HL-60/S4 treated with retinoic acid at 250 ng/mL for 4 days and 3 days (cell line): ENCODE data around the gene MRPL21.

Experiments used
- in situ Hi-C: fragments of 300-500 bp; cut with MboI; formaldehyde crosslinking; loops from 2 replicates; pipeline ENCODE4 v1.7.0; 2022; ENCODE audit warnings: low sequenced_read_pairs

Gene MRPL21

DNA sequence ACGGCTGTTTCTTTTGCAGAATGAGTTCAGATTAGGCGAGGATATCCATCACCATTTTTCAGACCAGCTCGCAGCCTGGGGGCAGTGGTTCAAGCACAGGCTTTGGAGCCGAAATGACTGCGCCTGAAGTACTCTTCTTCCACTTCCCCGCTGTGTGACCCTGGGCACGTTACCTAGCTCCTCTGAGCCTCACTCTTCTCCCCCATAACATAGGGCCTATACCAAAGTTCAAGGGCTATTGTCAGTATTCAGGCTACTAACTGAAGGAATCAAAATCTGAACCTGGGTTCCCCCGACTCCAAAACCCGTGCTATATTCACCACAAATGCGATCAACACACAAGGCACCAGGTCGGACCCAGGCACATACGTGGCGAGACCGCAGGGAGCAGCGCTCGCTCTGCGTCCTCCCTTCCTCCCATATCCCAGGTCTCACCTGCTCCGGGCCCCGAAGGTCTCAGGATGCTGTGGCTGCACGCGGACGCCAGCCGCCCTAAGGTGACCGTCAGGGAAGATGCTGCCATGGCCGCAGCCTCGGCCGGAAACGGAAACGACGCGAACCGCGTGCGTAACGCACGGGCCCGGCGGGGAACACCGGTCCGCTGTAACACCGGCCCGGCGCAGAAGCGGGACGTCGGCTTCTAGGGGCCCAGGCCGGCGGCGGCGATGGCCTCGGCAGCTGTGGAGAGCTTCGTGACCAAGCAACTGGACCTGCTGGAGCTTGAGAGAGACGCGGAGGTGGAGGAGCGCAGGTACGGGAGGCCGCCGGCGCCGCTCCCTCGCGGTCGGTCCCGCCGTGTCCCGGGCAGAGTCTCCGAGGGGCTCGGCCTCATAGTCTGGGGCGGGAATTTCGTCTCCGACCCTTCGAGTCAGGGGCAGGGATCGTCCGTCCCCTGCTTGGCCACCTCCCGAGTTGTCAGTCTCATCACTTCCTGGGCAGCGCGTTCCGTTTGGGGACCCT lies at the start of gene MRPL21, which contains the start of gene IGHMBP2:
MRPL21 (minus strand) TSS at position 545 of the 960 bp plus-strand sequence; CDS start at position 523, 22 bp downstream.
IGHMBP2 (plus strand) TSS at position 604 of the 960 bp plus-strand sequence; CDS start at position 666, 62 bp downstream.
- in situ Hi-C loops, result no loop called here

DNA sequence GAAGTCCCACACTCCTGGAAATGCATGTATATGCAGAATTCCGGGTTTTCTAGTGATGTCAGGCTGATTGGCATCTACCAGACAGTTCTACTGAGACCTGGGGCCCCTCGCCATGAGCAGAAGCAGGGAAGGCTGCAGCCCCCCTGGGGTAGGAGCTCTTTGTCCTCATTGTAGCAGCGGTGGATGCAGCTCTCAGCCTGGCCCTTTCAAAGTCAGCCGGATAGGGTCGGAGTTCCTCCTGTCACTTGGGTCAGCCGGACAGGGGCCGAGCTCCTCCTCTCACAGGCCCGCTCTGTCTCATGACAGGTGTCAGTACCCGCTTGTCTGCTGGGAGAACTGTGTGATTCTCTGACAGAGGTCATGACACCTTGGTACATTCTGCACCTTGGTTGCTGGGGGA lies 47.1 kb upstream of the MRPL21 start:
- in situ Hi-C loops, result no loop called here

DNA sequence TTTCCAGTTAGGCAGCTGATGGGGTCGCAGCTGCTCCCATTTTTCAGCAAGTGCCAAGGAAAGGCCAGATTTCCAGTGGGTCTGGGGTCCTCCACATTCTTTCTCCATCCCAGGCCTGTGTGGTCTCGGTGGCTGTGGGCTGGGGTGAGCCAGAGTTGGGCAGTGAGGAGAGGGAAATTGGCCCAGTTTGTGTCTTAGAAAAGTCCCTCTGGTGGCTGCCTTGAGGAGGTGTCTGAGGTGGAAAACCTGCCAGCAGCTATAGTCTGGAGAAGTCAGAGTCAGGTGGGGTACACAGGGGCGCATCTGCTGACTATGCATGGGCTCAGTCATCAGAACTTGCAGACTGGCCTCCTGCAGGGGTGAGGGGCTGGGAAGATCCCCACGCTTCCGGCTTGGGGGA lies 46.6 kb upstream of the MRPL21 start:
- in situ Hi-C loops, result no loop called here

DNA sequence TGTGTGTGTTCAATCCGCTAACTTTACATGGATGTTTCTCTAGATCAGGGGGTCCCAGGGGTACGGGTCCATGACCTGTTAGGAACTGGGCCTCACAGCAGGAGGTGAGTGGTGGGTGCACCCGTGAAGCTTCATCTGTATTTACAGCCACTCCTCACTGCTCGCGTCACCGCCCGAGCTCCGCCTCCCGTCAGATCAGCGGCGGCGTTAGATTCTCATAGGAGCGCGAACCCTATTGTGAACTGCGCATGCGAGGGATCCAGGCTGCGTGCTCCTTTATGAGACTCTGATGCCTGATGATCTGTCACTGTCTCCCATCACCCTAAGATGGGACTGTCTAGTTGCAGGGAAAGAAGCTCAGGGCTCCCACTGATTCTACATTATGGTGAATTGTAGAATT lies 45.3 kb upstream of the MRPL21 start:
- in situ Hi-C loops, result no loop called here

DNA sequence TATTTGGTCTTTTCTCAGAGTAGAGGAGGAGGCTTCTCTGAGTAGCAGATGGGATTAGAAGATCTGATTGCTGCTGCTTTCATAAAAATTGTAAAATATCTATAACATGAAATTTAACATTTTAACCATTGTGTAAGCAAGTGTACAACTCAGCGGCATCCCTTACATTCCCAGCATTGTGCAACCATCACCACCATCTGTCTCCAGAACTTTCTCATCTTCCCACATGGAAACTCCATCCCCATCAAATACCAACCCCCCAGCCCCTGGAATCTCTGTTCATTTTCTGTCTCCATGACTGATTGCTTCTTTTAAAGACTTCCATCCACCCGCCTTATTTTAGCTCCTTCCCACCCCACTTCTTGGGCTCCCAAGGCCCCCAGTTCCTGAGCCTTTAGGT lies 44.9 kb upstream of the MRPL21 start:
- in situ Hi-C loops, result no loop called here

DNA sequence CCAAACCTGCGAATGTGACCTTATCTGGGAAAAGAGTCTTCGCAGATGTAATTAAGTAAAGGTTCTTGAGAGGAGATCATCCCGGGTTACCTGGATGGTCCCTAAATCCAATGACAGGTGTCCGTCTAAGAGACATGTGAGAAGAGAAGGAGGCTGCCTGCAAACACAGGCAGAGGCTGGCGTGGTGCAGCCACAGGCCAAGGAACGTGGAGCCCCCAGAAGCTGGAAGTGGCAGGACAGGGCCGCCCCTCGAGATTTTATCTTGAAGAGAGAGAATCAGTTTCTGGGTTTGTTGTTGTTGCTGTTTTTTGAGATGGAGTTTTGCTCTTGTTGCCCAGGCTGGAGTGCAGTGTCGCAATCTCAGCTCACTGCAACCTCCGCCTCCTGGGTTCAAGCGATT lies 43.5 kb upstream of the MRPL21 start:
- in situ Hi-C loops, result no loop called here

DNA sequence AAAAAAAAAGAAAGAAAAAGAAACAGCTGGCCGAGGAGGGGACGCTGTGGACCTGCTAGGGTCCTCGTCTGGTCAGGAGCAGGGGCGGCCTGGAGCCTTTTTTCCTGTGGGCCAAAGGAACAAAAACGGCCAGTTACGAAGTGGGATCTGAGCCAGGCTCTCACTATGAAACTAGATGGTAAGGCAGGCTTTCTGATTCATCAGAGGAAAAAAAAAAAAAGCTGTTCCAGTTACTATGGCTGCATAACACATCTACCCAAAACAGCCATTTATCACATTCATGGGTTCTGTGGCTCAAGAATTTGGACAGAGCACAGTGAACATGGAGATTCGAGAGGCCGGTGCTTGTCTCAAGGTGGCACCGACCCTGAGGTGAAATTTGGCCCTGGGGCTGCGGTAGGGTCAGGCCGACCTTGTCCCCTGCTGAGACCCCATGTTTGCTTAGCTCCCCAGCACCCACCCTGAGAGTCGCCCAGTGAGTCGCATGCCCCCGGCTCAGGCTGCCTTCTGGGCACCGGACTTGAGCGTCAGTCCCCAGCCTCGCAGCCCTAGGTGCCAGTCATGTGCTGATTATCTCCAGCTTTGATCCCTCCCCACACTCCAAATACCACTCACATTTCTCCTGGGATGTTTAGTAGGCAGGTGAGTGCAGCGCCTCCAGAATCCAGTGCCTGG lies 42.9 kb upstream of the MRPL21 start:
- in situ Hi-C loops, result no loop called here

DNA sequence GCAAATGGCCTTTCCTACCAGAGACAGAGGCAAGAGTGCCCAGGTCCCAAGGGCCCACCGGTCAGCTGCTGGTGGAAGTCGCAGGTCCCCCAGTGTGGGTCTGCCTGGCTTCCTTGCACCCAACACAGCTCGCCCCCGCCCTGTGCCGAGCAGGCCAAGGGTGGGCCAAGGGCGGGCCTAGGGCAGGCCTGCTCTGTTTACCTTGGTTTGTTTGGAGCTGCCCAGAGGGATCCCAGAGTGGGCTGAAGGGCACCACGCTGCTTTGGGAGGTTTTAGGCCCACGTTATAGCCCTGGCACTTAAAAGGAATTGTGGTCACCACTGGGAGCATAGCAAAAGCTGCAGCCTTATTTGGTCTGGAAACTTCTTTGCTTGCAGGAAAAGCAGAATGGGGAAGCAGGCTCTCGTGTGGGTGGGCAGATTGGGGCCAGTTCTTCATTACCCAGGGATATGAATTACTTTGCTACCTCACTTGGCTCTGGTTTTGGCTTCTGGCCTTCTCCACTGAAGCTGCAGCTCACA lies 39.2 kb upstream of the MRPL21 start:
- in situ Hi-C loops, result no loop called here

DNA sequence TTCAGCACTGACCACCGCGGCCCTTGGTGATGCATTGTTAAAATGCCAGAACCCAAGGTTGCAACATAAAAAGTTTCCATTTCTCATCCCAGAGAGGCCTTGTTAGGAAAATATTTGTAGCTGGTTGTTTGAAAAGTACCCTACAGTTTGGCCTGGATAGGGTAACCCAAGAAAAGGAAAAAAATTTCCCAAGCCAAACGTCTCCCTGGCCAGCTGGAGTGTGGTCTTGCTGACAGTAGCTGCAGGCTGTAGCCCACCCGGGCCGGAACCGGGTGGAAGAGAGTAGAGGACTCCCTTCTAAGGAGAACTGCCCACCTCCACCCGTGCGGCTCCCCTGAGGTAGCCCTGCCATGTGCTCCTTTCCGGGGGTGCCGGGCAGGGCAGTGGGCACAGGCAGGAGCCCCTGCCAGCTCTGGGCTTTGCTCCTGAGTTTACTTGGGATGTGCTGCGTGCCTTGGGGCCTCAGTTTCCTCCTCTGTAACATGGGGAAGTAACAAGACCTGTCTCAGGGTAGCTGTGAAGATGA lies 38.5 kb upstream of the MRPL21 start:
- in situ Hi-C loops, result no loop called here

DNA sequence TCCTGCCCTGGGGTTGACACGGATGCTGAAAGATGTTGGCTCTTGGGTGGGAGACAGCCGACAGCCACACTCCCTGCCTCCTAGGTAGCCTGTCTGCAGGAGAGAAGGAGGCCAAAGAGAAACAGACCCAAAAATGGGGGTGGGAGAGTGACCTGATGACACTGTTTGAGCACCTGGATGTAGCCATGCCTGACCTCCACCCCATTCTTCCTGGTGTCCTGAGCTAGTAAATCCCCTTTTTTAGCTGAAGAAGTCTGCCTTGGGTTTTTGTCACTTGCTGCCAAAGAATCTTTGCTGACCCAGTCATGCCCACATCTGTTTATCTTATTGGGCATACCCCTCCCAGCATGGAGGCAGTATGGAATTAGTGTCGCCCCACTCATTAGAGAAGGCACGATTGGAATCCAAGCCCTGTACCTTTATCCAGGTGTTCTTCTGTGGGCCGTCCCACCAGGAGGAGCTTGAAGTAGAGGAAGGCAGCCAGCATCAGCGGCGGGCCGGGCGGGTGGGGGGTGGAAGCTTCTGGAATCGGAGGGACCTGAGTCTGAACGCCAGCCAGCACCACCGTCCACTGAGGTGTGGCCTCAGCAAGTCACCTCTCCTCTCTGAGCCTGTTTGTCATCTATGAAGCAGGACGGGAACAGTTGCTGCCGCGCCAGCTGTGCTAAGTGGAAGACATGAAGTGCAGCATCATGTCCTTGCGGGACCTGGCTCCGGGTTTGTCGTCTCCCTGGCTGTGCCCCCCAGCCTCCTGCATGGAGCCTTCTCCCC lies 37.9 kb upstream of the MRPL21 start:
- in situ Hi-C loops, result no loop called here

DNA sequence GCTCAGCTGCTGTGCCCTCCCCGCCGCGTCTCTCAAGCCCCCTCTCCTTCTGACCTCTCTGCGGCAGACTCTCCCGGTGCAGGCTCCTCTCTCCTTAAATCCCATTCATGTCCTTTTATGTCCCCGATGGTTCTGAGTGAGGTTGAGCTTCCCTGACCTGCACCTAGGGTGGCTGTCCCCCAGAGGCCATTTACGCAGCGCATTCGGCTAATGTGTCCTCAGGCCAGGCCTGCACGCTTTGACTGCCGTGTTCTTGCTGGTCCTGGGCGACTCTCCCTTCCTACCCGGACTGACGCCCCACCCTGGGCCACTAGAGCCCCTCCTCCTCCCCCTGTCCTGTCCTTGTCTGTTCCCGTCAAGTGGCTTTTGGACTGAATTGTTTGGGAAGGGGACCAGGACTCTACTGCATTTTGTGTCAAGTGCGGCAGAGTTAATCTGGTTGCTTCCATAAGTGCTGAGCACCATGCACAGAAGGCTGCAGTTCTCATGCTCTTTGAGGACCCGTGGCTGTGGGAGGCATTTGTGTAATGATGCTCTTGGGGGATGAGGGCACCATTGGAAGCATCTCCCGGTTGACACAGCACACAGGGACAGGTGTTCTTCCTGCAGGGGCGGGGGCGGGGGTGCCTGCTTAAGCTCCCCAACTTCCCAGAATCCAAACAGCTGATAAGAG lies 37.2 kb upstream of the MRPL21 start:
- in situ Hi-C loops, result no loop called here

DNA sequence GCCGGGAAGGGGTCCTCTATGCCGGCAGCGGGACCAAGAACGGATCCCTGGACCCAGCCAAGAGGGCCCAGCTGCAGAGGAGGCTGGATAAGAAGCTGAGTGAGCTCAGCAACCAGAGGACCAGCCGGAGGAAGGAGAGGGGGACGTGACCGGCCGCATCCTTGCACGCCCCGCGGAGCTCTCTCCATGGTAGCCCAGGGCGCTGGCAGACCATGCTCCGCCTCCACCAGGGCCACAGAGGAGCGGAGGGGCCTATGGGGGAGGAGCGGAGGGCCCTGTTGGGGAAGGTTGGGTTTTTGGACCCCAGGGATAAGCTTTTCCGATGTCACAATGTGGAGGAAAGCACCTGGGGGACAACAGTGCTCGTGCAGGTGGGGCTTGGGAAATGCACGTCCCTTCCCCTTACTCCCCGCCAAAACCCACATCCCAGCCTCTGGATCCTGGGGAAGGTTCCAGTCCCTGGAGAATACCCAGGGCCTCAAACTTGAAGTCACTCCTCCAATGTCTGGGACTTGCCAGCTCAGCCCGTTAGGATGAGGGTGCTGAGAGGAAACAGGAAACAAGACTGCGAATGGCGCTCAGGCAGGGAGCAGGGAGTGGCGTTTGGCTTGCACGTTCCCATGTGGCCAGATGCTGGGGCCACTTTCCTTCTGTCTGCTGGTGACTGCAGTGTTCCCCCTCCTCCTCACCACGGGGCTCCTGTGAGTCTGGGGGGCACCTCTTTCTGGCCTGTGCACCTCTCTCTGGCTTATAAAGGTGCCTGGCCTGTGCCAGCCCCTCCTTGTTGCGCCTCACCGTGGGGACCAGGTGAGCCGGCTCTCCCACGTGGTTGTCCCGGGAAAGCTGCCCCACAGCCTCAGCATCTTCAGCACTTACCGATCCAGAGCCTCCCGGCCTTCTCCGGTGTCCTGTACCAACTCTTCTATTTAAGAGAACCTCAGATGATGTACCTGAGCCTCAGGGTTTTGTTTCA lies 36.2 kb upstream of the MRPL21 start:
- in situ Hi-C loops, result no loop called here

DNA sequence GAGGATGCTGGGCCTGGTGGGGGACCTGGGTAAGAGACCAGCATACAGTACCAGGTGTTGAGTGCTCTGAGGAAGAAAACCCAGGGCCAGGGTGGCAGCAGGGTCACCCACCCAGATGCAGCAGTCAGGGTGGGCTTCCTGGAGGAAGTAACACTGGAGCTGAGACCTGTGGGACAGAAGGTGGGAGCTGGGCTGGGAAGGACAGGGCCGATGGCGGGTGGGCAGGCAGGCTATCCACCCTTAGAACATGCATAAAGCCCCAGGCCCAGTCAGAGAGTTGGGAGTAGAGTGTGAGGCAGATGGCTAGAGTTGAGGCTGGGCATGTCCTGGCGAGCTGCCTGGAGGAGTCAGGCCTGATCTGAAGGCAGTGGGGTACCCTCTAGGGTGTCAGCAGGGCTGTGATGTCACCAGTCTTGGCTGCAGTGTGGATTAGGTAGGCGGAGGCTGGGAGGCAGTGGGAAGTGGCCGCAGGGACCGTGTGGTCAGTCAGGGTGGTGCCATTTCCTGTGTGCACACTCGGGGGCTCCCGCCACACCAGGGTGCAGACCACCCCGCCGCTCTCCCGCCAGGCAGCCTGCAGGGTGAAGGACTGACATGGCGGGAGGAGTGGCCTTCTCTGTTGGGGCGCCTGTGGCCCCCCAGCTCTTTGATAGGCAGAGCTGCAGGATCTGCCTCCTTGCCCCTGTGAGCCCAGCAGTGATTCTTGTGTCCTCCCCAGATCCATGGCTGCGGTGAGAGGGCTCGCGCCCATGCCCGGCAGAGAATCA lies 35.4 kb upstream of the MRPL21 start:
- in situ Hi-C loops, result no loop called here

DNA sequence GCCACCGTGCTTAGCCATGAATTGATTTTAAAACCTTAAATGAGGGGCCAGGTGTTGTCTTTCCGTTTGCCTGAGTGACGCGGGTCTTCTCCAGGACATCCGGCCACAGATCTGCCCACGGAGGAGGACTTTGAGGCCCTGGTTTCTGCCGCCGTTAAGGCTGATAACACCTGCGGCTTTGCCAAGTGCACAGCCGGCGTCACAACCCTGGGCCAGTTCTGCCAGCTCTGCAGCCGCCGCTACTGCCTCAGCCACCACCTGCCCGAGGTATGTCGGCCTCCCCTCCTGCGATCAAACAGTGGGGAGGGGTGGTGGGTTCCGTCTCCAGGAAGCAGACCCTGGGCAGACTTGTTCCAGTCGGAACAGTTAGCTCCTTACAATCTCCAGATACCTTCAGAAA lies 34.5 kb upstream of the MRPL21 start:
- in situ Hi-C loops, result no loop called here

DNA sequence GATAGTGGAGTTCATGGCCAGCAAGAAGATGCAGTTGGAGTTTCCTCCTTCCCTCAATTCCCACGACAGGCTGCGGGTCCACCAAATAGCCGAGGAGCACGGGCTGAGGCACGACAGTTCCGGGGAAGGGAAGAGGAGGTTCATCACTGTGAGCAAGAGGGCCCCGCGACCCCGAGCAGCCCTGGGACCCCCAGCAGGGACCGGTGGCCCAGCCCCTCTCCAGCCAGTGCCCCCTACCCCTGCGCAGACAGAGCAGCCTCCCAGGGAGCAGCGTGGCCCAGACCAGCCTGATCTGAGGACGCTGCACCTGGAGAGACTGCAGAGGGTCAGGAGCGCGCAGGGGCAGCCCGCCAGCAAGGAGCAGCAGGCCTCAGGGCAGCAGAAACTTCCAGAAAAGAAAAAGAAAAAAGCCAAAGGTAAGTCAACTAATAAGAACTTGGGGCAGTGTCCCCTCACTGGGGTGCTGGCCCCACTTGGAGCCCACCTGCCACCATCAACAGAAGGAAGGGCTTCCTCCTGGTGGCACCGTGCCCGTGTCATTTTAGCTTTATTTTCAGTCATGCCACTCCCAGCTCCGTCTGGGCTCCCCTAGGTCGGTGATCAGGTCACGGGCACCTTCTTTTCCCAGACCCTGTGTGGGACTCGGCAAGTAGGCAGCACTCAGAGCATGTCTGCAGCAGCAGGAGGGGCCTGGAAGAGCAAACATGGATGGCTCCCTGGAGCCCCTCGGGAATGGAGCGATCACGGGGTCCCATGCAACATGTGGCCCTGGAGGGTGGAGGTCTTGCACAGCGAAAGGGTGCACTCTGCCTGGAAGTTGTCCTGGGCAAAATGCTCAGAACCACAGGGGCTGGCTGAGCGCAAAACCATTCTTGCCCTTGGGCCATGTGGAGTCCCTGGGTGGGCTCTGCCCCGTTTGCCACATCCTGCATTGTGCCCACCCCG lies 33.3 kb upstream of the MRPL21 start:
- in situ Hi-C loops, result no loop called here

DNA sequence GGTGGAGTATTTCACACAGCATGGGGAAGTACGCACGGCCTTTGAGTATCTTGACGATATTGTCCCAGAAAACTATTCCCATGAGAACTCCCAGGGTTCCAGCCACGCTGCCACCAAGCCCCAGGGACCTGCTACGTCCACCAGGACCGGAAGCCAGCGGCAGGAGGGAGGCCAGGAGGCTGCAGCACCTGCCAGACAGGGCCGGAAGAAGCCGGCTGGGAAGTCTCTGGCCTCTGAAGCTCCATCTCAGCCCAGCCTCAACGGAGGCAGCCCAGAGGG lies 32.7 kb upstream of the MRPL21 start:
- in situ Hi-C loops, result no loop called here

DNA sequence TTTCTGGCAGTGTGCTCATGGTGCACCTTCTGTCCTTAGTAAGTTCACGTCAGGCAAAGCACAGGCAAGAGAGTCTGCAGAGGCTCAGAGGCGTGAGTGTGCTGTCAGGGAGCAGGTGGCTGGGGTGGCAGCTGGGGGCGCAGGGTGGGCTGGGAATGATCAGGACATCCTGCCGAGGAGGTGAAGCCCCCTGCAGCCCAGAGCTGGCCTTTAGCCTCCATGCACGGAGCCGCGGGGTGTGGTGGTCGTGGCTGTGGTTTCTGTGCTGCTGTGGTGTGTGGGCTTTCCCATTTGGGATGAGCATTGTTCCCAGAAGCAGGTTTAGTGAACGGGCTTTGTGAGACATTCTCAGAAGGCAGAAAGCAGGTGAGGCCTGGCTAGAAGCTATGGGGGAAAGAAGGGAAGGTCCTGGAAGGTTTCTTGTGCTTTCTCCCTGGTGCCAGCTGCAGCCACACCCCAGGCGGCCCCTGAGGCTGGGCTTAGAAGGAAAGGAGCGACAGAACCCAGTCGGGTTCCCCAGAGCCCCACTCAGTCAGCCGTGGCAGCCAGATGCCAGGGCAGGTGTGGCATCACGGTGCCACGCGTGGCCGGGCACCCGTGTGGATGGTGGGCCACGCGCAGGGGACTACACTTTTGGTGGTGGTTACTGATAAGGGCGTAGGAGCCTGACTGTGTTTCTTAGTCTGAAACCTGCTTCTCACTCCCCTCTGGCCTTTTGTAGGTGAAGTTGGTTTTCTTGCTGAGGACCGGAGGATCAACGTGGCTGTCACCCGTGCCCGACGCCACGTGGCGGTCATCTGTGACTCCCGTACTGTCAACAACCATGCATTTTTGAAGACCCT lies 32.1 kb upstream of the MRPL21 start:
- in situ Hi-C loops, result no loop called here
